ENCODE results near the gene ZNF827. TPM values are rescaled to one million over a fixed set of nuclear protein-coding genes. Genes with fewer than 3 reads are reported as not detected.
A peak's percentile ranks its signal among the peaks of the same experiment; 100 is the strongest.

Gene ZNF827
- total RNA-seq, 1 experiment from 2014 or later: 6.2 TPM

GRCh38 chr4:145760176-145760575 lies 178.4 kb downstream of the ZNF827 start:
- no peak for DNase-seq (ENCODE audit: low read depth)

GRCh38 chr4:145757188-145757587 lies 181.4 kb downstream of the ZNF827 start:
- DNase-seq (ENCODE audit: low read depth): no peak

GRCh38 chr4:145756244-145756643 lies 182.4 kb downstream of the ZNF827 start:
- no peak for DNase-seq (ENCODE audit: low read depth)

GRCh38 chr4:145755802-145756201 lies 182.8 kb downstream of the ZNF827 start:
- DNase-seq (ENCODE audit: low read depth): no peak

GRCh38 chr4:145743641-145744040 lies 195.0 kb downstream of the ZNF827 start:
- DNase-seq (ENCODE audit: low read depth): no peak

GRCh38 chr4:145740806-145741205 lies 197.8 kb downstream of the ZNF827 start:
- no peak for DNase-seq (ENCODE audit: low read depth)

- no peak for DNase-seq (ENCODE audit: low read depth)
These were observed 198.8 kb downstream of the ZNF827 start for GRCh38 chr4:145739845-145740244.

GRCh38 chr4:145736241-145736831 lies 202.3 kb downstream of the ZNF827 start:
- DNase-seq (ENCODE audit: low read depth): no peak

- no peak for DNase-seq (ENCODE audit: low read depth)
These were observed 202.8 kb downstream of the ZNF827 start for GRCh38 chr4:145735827-145736226.

- DNase-seq (ENCODE audit: low read depth): peak; percentile 85
These were observed 203.3 kb downstream of the ZNF827 start for GRCh38 chr4:145735347-145735675.

GRCh38 chr4:145734576-145735346 lies 203.9 kb downstream of the ZNF827 start:
- peak; percentile 93 for DNase-seq (ENCODE audit: low read depth)

GRCh38 chr4:145734031-145734430 lies 204.6 kb downstream of the ZNF827 start:
- DNase-seq (ENCODE audit: low read depth): no peak

- DNase-seq (ENCODE audit: low read depth): peak; percentile 94
These were observed 205.4 kb downstream of the ZNF827 start for GRCh38 chr4:145732895-145733880.

GRCh38 chr4:145732001-145732815 lies 206.4 kb downstream of the ZNF827 start:
- DNase-seq (ENCODE audit: low read depth): no peak

GRCh38 chr4:145731028-145731427 lies 207.6 kb downstream of the ZNF827 start:
- DNase-seq (ENCODE audit: low read depth): no peak

- no peak for DNase-seq (ENCODE audit: low read depth)
These were observed 208.6 kb downstream of the ZNF827 start for GRCh38 chr4:145730026-145730425.

- DNase-seq (ENCODE audit: low read depth): no peak
These were observed 215.3 kb downstream of the ZNF827 start for GRCh38 chr4:145723336-145723735.

GRCh38 chr4:145722561-145722960 lies 216.1 kb downstream of the ZNF827 start:
- DNase-seq (ENCODE audit: low read depth): no peak

GRCh38 chr4:145720656-145721055 lies 218.0 kb downstream of the ZNF827 start:
- DNase-seq (ENCODE audit: low read depth): no peak

GRCh38 chr4:145719752-145720624 lies 218.6 kb downstream of the ZNF827 start:
- no peak for DNase-seq (ENCODE audit: low read depth)

Data from Daoy (cell line).